Measurements from ENCODE around the gene G3BP1. TPM values are rescaled to one million over a fixed set of nuclear protein-coding genes. Genes with fewer than 3 reads are reported as not detected.
"Not testable (repeated sequence)": the region's sequence is repeated elsewhere in the genome, so short reads cannot be mapped to it uniquely, and the experiment has no call there.

Gene G3BP1
- polyA plus RNA-seq, 1 donor from 2014 or later, result 65.5 TPM

DNA sequence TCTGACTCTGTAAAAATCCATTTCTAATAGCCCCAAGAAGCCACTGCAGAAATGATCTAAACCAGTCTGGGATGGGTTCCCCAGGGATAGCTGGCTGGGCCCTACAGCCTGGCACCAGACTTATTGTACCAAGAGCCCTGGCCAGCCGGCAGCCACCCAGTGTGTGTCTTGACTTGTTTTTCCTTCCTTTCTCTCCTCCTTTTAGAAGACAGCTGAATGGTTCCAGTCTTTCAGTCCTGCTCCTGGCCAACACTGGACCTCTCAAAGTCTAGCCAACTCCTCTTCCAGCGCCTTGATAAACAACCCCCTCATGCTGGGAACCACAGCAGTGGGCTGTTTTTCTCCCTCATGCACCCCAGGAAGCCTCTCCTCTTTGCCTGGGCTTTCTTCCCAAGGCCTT lies 47.4 kb upstream of the G3BP1 start:
- Histone ChIP-seq H3K9ac (ENCODE audit: low read length) (no peak overlapping the region), H3K4me2 (ENCODE audit: low read length) (no peak overlapping the region), H2AFZ (ENCODE audit: low read depth, low read length) (no peak overlapping the region), H3F3A (ENCODE audit: insufficient read depth, low read length, poor library complexity, severe bottlenecking) (no peaks in the 10 kb centered on the region), H3K27ac (ENCODE audit: low read length) (no peak overlapping the region), H3K9me2 (ENCODE audit: insufficient read depth, low read length) (no peaks in the 10 kb centered on the region), H3K27me3 (ENCODE audit: insufficient read depth, low read depth, low read length) (no peaks in the 10 kb centered on the region), H4K20me1 (ENCODE audit: insufficient read depth) (no peaks in the 10 kb centered on the region), H3K9me3 (ENCODE audit: low read length) (no peaks in the 10 kb centered on the region), H3K36me3 (ENCODE audit: insufficient read depth, low read length) (no peaks in the 10 kb centered on the region), H3K4me3 (ENCODE audit: low read length) (no peak overlapping the region), H3K79me2 (replicated peaks; ENCODE audit: insufficient read depth, low read length) (no peaks in the 10 kb centered on the region)
- TF ChIP-seq POLR2AphosphoS5 (IDR thresholded peaks at IDR 0.05), result no peak
- no peak for TF ChIP-seq TAF1 (IDR thresholded peaks at IDR 0.05; ENCODE audit: low read depth)
- TF ChIP-seq, protein P1, sequence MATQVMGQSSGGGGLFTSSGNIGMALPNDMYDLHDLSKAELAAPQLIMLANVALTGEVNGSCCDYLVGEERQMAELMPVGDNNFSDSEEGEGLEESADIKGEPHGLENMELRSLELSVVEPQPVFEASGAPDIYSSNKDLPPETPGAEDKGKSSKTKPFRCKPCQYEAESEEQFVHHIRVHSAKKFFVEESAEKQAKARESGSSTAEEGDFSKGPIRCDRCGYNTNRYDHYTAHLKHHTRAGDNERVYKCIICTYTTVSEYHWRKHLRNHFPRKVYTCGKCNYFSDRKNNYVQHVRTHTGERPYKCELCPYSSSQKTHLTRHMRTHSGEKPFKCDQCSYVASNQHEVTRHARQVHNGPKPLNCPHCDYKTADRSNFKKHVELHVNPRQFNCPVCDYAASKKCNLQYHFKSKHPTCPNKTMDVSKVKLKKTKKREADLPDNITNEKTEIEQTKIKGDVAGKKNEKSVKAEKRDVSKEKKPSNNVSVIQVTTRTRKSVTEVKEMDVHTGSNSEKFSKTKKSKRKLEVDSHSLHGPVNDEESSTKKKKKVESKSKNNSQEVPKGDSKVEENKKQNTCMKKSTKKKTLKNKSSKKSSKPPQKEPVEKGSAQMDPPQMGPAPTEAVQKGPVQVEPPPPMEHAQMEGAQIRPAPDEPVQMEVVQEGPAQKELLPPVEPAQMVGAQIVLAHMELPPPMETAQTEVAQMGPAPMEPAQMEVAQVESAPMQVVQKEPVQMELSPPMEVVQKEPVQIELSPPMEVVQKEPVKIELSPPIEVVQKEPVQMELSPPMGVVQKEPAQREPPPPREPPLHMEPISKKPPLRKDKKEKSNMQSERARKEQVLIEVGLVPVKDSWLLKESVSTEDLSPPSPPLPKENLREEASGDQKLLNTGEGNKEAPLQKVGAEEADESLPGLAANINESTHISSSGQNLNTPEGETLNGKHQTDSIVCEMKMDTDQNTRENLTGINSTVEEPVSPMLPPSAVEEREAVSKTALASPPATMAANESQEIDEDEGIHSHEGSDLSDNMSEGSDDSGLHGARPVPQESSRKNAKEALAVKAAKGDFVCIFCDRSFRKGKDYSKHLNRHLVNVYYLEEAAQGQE (IDR thresholded peaks at IDR 0.05; ENCODE audit: borderline replicate concordance), result no peak
- TF ChIP-seq SMC3 (conservative IDR thresholded peaks at IDR 0.05; ENCODE audit: poor library complexity), result no peak
- no peak for TF ChIP-seq EP300 (conservative IDR thresholded peaks at IDR 0.05; ENCODE audit: poor library complexity, severe bottlenecking)
- TF ChIP-seq EZH2 (IDR thresholded peaks at IDR 0.05; ENCODE audit: borderline replicate concordance, insufficient read depth, low read length, poor library complexity, severe bottlenecking), result no peak
- TF ChIP-seq RAD21 (conservative IDR thresholded peaks at IDR 0.05), result no peak
- TF ChIP-seq MXI1 (conservative IDR thresholded peaks at IDR 0.05; ENCODE audit: poor library complexity, severe bottlenecking), result no peak
- TF ChIP-seq, protein P2, sequence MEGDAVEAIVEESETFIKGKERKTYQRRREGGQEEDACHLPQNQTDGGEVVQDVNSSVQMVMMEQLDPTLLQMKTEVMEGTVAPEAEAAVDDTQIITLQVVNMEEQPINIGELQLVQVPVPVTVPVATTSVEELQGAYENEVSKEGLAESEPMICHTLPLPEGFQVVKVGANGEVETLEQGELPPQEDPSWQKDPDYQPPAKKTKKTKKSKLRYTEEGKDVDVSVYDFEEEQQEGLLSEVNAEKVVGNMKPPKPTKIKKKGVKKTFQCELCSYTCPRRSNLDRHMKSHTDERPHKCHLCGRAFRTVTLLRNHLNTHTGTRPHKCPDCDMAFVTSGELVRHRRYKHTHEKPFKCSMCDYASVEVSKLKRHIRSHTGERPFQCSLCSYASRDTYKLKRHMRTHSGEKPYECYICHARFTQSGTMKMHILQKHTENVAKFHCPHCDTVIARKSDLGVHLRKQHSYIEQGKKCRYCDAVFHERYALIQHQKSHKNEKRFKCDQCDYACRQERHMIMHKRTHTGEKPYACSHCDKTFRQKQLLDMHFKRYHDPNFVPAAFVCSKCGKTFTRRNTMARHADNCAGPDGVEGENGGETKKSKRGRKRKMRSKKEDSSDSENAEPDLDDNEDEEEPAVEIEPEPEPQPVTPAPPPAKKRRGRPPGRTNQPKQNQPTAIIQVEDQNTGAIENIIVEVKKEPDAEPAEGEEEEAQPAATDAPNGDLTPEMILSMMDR (IDR thresholded peaks at IDR 0.05; ENCODE audit: poor library complexity, severe bottlenecking), result no peak

DNA sequence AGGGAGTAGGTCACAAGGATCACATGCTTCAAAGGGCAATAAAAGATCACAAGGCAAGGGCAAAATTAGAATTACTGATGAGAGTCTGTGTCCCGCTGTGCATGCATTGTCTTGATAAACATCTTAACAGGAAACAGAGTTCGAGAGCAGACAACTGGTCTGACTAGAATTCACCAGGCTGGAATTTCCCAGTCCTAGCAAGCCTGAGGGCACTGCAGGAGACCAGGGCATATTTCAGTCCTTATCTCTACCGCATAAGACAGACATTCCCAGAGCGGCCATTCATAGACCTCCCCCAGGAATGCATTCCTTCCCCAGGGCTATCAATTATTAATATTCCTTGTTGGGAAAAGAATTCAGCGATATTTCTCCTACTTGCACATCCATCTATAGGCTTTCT lies 42.2 kb upstream of the G3BP1 start:
- not testable (repeated sequence) for H3K27ac ChIP-seq (ENCODE audit: low read length); H3K9me3 ChIP-seq (ENCODE audit: low read length); H3K27me3 ChIP-seq (ENCODE audit: insufficient read depth, low read depth, low read length); H3K9ac ChIP-seq (ENCODE audit: low read length); H3F3A ChIP-seq (ENCODE audit: insufficient read depth, low read length, poor library complexity, severe bottlenecking); H3K9me2 ChIP-seq (ENCODE audit: insufficient read depth, low read length); H3K4me2 ChIP-seq (ENCODE audit: low read length); H4K20me1 ChIP-seq (ENCODE audit: insufficient read depth); H3K36me3 ChIP-seq (ENCODE audit: insufficient read depth, low read length); H3K4me3 ChIP-seq (ENCODE audit: low read length); H3K79me2 ChIP-seq (replicated peaks; ENCODE audit: insufficient read depth, low read length); H2AFZ ChIP-seq (ENCODE audit: low read depth, low read length)

DNA sequence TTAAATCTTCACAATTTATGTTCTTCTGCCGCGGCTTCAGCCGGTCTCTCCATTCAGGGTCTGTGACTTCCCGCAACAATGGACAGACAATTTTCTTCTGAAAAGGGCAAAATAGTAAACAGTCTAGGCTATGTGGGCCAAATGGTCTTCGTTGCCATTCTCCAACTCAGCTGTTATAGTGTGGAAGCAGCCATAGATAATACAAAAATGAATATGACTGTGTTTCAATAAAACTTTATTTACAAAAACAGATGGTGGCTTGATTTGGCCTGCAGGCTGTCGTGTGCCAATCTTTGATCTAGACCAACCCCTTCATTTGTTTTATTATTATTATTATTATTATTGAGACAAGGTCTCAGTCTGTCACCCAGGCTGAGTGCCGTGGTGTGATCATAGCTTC lies 41.4 kb upstream of the G3BP1 start:
- Histone ChIP-seq H3K27me3 (ENCODE audit: insufficient read depth, low read depth, low read length) (no peaks in the 10 kb centered on the region), H3K4me2 (ENCODE audit: low read length) (no peak overlapping the region), H4K20me1 (ENCODE audit: insufficient read depth) (no peaks in the 10 kb centered on the region), H3F3A (ENCODE audit: insufficient read depth, low read length, poor library complexity, severe bottlenecking) (no peaks in the 10 kb centered on the region), H2AFZ (ENCODE audit: low read depth, low read length) (no peak overlapping the region), H3K9me2 (ENCODE audit: insufficient read depth, low read length) (no peaks in the 10 kb centered on the region), H3K79me2 (replicated peaks; ENCODE audit: insufficient read depth, low read length) (no peaks in the 10 kb centered on the region), H3K9me3 (ENCODE audit: low read length) (no peaks in the 10 kb centered on the region), H3K4me3 (ENCODE audit: low read length) (no peak overlapping the region), H3K27ac (ENCODE audit: low read length) (no peak overlapping the region), H3K36me3 (ENCODE audit: insufficient read depth, low read length) (no peaks in the 10 kb centered on the region), H3K9ac (ENCODE audit: low read length) (no peak overlapping the region)
- TF ChIP-seq, protein P2 (IDR thresholded peaks at IDR 0.05; ENCODE audit: poor library complexity, severe bottlenecking), result no peak
- TF ChIP-seq EP300 (conservative IDR thresholded peaks at IDR 0.05; ENCODE audit: poor library complexity, severe bottlenecking), result no peak
- TF ChIP-seq, protein P1 (IDR thresholded peaks at IDR 0.05; ENCODE audit: borderline replicate concordance), result no peak
- no peak for TF ChIP-seq POLR2AphosphoS5 (IDR thresholded peaks at IDR 0.05)
- no peak for TF ChIP-seq TAF1 (IDR thresholded peaks at IDR 0.05; ENCODE audit: low read depth)
- no peak for TF ChIP-seq SMC3 (conservative IDR thresholded peaks at IDR 0.05; ENCODE audit: poor library complexity)
- no peak for TF ChIP-seq EZH2 (IDR thresholded peaks at IDR 0.05; ENCODE audit: borderline replicate concordance, insufficient read depth, low read length, poor library complexity, severe bottlenecking)
- TF ChIP-seq RAD21 (conservative IDR thresholded peaks at IDR 0.05), result no peak
- TF ChIP-seq MXI1 (conservative IDR thresholded peaks at IDR 0.05; ENCODE audit: poor library complexity, severe bottlenecking), result no peak

Measured in neural cell (in vitro differentiated cells).